ENCODE results near the gene GRIK3. TPM values are rescaled to one million over a fixed set of nuclear protein-coding genes. Genes with fewer than 3 reads are reported as not detected.

The GRIK3 gene
- total RNA-seq, 4 donors from 2014 or later: 0.75 to 9.8 (median 1.2) TPM

GRCh38 chr1:36846357-36846756 is 188.0 kb downstream of the GRIK3 start:
- Histone ChIP-seq H3K27ac (no peak overlapping the region), H3K36me3 (no peaks in the 10 kb centered on the region), H3K27me3 (peaks cover 25% of the 10 kb centered on the region), H3K9me3 (no peaks in the 10 kb centered on the region), H3K4me1 (no peaks in the 10 kb centered on the region), H3K4me3 (no peak overlapping the region)
- DNase-seq: no peak
- intact Hi-C loops (cut with DNase I; ENCODE audit: low total_unique reads): no loop called here
- WGBS, 2 donors (ENCODE audit: low coverage in 1 of 2): 50% methylated on average over 1 of the region's 1 CpG; no CpG with 5 or more reads in 1 of the 2 donors
- TF ChIP-seq EP300 (IDR thresholded peaks at IDR 0.05; ENCODE audit: low read depth): no peak
- in situ Hi-C loops (cut with MboI; ENCODE audit: low pct_ligation_motif_present in 1 of 4, low pct_unique_long_range_greater_than_20kb in 1 of 4, low sequenced_read_pairs in 3 of 4): no loop called here

- 76% methylated on average over 13 of the region's 14 CpGs; no CpG with 5 or more reads in 1 of the 2 donors for WGBS, 2 donors (ENCODE audit: low coverage in 1 of 2)
- intact Hi-C loops (cut with DNase I; ENCODE audit: low total_unique reads): no loop called here
- in situ Hi-C loops (cut with MboI; ENCODE audit: low pct_ligation_motif_present in 1 of 4, low pct_unique_long_range_greater_than_20kb in 1 of 4, low sequenced_read_pairs in 3 of 4): no loop called here
Measured at GRCh38 chr1:36845802-36846201, 188.5 kb downstream of the GRIK3 start.

GRCh38 chr1:36844917-36845316 is 189.4 kb downstream of the GRIK3 start:
- WGBS, 2 donors (ENCODE audit: low coverage in 1 of 2): 41 to 77% methylated on average over 3 to 9 of the region's 9 CpGs
- DNase-seq: no peak
- Histone ChIP-seq H3K27ac (no peak overlapping the region), H3K36me3 (no peaks in the 10 kb centered on the region), H3K4me1 (no peaks in the 10 kb centered on the region), H3K9me3 (no peaks in the 10 kb centered on the region), H3K4me3 (no peak overlapping the region), H3K27me3 (peaks cover 25% of the 10 kb centered on the region)
- intact Hi-C loops (cut with DNase I; ENCODE audit: low total_unique reads) (no loop called here), in situ Hi-C loops (cut with MboI; ENCODE audit: low pct_ligation_motif_present in 1 of 4, low pct_unique_long_range_greater_than_20kb in 1 of 4, low sequenced_read_pairs in 3 of 4) (no loop called here)
- no peak for TF ChIP-seq EP300 (IDR thresholded peaks at IDR 0.05; ENCODE audit: low read depth)
- no peak for TF ChIP-seq POLR2AphosphoS5 (IDR thresholded peaks at IDR 0.05)
- TF ChIP-seq POLR2A (IDR thresholded peaks at IDR 0.05): no peak
- TF ChIP-seq CTCF (IDR thresholded peaks at IDR 0.05): no peak

More at GRCh38 chr1:36845802-36846201, 188.5 kb downstream of the GRIK3 start:
- DNase-seq: no peak
- no peak overlapping the region for H3K27ac ChIP-seq
- no peak overlapping the region for H3K4me3 ChIP-seq
- no peaks in the 10 kb centered on the region for H3K9me3 ChIP-seq
- H3K36me3 ChIP-seq: no peaks in the 10 kb centered on the region
- no peaks in the 10 kb centered on the region for H3K4me1 ChIP-seq
- peaks cover 25% of the 10 kb centered on the region for H3K27me3 ChIP-seq
- TF ChIP-seq POLR2AphosphoS5 (IDR thresholded peaks at IDR 0.05) (no peak), CTCF (IDR thresholded peaks at IDR 0.05) (no peak), EP300 (IDR thresholded peaks at IDR 0.05; ENCODE audit: low read depth) (no peak)

- in situ Hi-C loops (cut with MboI; ENCODE audit: low pct_ligation_motif_present in 1 of 4, low pct_unique_long_range_greater_than_20kb in 1 of 4, low sequenced_read_pairs in 3 of 4) (no loop called here), intact Hi-C loops (cut with DNase I; ENCODE audit: low total_unique reads) (no loop called here)
- DNase-seq: no peak
- H3K4me1 ChIP-seq: no peaks in the 10 kb centered on the region
- H3K27me3 ChIP-seq: peaks cover 21% of the 10 kb centered on the region
- no peaks in the 10 kb centered on the region for H3K36me3 ChIP-seq
- TF ChIP-seq EP300 (IDR thresholded peaks at IDR 0.05; ENCODE audit: low read depth) (no peak), POLR2AphosphoS5 (IDR thresholded peaks at IDR 0.05) (no peak), CTCF (IDR thresholded peaks at IDR 0.05) (no peak), POLR2A (IDR thresholded peaks at IDR 0.05) (no peak)
- no peaks in the 10 kb centered on the region for H3K9me3 ChIP-seq
- no peak overlapping the region for H3K27ac ChIP-seq
- H3K4me3 ChIP-seq: no peak overlapping the region
- whole genome bisulfite sequencing, 2 donors (ENCODE audit: low coverage in 1 of 2): 60 to 77% methylated on average over 1 to 11 of the region's 11 CpGs
Measured at GRCh38 chr1:36843906-36844610, 190.3 kb downstream of the GRIK3 start.

- no peak for TF ChIP-seq CTCF (IDR thresholded peaks at IDR 0.05)
- no peak for TF ChIP-seq POLR2AphosphoS5 (IDR thresholded peaks at IDR 0.05)
- TF ChIP-seq POLR2A (IDR thresholded peaks at IDR 0.05): no peak
- no peak for TF ChIP-seq EP300 (IDR thresholded peaks at IDR 0.05; ENCODE audit: low read depth)
- intact Hi-C loops (cut with DNase I; ENCODE audit: low total_unique reads) (no loop called here), in situ Hi-C loops (cut with MboI; ENCODE audit: low pct_ligation_motif_present in 1 of 4, low pct_unique_long_range_greater_than_20kb in 1 of 4, low sequenced_read_pairs in 3 of 4) (no loop called here)
- WGBS, 2 donors (ENCODE audit: low coverage in 1 of 2): 60 to 88% methylated on average over 7 to 11 of the region's 11 CpGs
- Histone ChIP-seq H3K27ac (no peak overlapping the region), H3K4me3 (no peak overlapping the region), H3K36me3 (no peaks in the 10 kb centered on the region), H3K4me1 (no peaks in the 10 kb centered on the region), H3K27me3 (peaks cover 12% of the 10 kb centered on the region), H3K9me3 (no peaks in the 10 kb centered on the region)
- DNase-seq: no peak
Measured at GRCh38 chr1:36843027-36843426, 191.3 kb downstream of the GRIK3 start.
